GM19238 (cell line): ENCODE data around the gene JAG1.
"Not testable (repeated sequence)": the region's sequence is repeated elsewhere in the genome, so short reads cannot be mapped to it uniquely, and the experiment has no call there.

Experiments used
- DNase-seq: peaks from one replicate; pipeline ENCODE4 v3.0.0; 2011; ENCODE audit warnings: low spot score; ENCODE audit not compliant: insufficient read length

The JAG1 gene

GRCh38 chr20:10639077-10639736 lies 34.6 kb downstream of the JAG1 start:
- no peak for DNase-seq

DNA sequence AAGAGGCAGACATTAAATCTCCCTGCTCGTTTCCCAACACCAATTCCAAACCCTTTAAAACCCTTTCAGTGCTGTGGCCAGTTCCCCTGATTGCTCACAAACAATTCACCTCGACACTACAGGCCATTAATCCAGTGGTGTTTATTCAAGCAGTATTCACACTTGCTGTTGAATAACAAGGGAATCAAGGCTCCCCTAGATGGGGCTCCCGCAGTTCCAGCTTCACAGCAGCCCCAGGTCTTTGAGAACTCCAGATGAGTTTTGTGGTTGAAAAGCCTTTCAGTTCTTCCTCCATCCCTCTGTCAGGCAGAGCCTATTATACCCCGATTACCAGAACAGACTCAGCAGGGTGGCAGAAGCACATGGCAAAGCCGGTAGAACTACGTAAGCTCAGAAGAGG lies 36.2 kb downstream of the JAG1 start:
- no peak for DNase-seq

- DNase-seq = no peak
Measured at GRCh38 chr20:10637031-10637559, 36.7 kb downstream of the JAG1 start.

GRCh38 chr20:10636326-10636818 lies 37.4 kb downstream of the JAG1 start:
- DNase-seq = no peak

GRCh38 chr20:10635476-10636208 lies 38.2 kb downstream of the JAG1 start:
- no peak for DNase-seq

DNA sequence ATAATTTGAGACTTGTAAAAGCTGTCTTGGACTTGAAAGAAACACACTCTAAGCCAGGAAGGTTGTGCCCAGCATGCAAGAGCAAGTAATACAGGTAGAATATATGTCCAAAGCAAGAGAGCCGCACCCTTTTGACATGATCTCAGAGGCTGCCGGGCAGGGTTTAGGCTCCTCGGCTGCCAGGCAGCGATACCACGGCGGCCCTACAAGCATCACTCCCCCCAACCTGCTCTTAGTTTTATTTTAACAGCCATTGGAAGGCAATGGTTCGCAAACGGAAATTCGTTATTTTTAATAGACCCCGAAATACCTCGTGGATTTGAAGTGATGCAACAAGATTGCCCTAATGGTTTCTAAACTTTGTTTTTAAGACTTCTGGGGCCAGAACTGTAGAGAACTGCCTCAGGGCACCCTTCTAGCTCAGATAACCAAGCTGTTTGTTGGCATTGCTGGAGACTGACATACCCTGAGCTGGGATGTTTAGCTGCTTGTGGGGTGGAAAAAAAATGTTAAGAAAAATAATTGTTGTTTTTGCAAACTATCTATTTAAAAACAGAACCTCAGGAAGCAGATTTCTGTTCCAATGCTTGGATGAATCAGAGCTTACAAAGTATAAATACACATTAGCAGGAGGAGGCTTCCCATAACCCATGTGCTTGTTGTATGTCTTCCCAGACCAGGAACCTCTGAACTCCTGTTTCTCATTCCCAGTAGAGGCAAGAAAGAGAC lies 39.0 kb downstream of the JAG1 start:
- no peak for DNase-seq

- DNase-seq = no peak
Measured at GRCh38 chr20:10634211-10634610, 39.6 kb downstream of the JAG1 start.

GRCh38 chr20:10633718-10634117 lies 40.1 kb downstream of the JAG1 start:
- no peak for DNase-seq

GRCh38 chr20:10632721-10633509 lies 40.9 kb downstream of the JAG1 start:
- DNase-seq = no peak

DNA sequence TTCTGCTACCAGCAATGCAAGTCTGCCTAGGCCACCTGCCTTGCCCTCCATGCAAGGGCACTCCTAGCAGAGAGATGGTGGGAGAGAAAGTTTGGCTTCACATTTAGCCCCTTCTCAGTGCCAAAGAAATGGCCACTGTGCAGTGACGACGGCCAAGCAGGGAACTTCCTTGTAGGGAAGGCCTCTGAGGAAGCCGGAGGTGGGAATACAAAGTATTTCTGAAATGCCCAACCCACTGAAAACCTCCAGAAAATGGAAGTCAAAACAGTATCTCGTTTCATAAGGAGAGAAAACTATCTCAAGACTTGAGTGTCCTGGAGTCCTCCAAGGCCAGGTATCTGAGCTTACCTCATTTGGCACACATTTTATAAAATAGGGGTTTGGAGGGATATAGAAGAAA lies 42.7 kb downstream of the JAG1 start:
- no peak for DNase-seq

GRCh38 chr20:10629946-10630650 lies 43.7 kb downstream of the JAG1 start:
- DNase-seq = no peak

DNA sequence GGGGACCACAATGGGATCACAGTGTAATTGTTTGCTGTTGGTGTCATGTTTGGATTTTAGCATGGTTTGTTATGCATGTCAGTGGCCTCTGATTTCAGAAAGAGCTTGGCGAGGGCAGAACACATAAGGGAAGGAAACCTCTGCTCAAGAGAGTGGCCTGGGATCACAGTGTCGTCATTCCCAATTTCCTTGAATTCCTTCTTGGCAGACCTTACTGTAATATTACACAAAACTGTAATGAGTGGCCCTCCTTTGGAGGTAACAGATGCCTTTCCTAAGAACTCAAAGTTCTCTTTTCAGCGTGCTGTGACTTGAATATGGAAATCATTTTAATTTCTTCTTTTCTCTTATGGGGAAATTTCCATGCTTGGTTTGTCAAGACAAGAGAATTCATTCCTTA lies 46.9 kb downstream of the JAG1 start:
- DNase-seq = no peak

DNA sequence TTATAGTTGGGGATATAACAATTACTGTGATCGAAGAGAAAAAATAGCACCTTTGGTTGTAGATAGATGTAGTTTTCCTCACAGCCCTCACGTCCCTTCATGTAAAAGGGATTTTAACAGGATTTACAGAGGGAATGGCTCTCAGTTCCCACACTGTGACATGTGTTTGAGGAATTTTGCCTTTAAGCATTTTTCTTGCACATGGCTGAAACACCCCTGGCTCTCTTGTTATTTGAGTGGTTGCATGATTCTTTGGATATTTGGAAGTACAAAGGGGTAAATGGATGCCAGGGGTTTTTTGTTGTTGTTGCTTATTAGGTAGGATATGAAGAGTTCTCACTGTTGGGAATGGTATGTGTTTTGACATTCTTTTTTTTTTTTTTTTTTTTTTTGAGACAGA lies 48.2 kb downstream of the JAG1 start:
- no peak for DNase-seq

GRCh38 chr20:10622657-10623418 lies 51.0 kb downstream of the JAG1 start:
- no peak for DNase-seq

DNA sequence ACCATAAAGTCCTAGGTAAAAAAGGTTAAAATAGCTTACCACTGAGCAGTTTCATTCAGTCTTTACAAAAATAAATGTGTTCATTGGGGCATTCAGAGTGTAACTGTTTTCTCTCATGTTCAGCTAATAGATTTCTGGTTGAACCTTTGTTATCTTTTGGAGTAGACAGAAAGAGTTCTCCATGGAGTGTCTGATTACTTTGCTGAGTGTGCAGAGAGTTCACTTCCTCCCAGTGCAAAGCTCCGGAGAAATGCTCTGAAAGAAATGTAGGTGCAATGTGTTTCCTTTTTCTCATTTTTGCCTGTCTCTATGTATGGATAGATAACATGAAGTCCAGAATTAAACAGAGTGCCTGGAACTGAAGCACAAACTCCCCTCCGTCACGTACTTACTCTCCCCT lies 52.6 kb downstream of the JAG1 start:
- no peak for DNase-seq

- DNase-seq = no peak
Measured at GRCh38 chr20:10619427-10619826, 54.4 kb downstream of the JAG1 start.

GRCh38 chr20:10618611-10619245 lies 55.1 kb downstream of the JAG1 start:
- no peak for DNase-seq

- not testable (repeated sequence) for DNase-seq
Measured at GRCh38 chr20:10617549-10618133, 56.2 kb downstream of the JAG1 start.

GRCh38 chr20:10616212-10616611 lies 57.6 kb downstream of the JAG1 start:
- no peak for DNase-seq
